Dermis microvascular lymphatic vessel endothelial cell (primary cell): ENCODE data around the gene COL18A1. TPM values are rescaled to one million over a fixed set of nuclear protein-coding genes. Genes with fewer than 3 reads are reported as not detected.

ENCODE experiments used
- DNase-seq, 2 donors: peaks; one replicate each; pipeline versions ENCODE4 v3.0.0 to v3.0.0-alpha.2; 2010; ENCODE audit warnings: low read depth in 2 of 2
- total RNA-seq: library from RNA; depleted of rRNA; stranded (reverse); fragments of >200 nt; gene quantifications from 2 replicates; pipeline ENCODE4 v1.2.1, GENCODE V29; 2014

The COL18A1 gene
- total RNA-seq, 1 donor from 2014 or later = 170 TPM

DNA sequence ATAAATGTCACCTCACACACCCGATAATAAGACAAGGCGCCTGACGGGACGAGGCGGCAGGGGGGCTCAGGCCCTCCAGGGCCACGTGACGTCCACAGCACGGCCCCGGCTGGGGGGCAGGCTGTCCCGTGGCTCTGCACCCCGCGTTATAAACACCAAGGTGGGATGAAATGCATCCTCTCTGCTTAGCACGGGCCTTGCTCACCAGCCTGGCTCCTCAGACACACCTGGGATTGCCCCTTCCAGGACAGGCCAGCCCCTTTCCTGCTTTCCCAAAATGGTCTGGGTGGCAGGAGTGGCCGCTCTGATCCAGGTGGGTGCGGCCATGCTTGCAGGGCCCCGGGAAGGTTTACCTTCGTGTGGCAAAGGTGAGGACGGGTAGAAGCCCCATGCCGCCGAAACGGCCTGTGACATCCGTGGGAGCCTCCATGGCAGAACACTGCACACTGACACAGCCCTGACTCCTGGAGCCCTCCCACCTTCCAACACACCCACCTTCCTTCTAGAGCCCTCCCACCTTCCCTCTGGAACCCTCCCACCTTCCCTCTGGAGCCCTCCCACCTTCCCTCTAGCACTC is 101.4 kb downstream of the COL18A1 start:
- no peak for DNase-seq

DNA sequence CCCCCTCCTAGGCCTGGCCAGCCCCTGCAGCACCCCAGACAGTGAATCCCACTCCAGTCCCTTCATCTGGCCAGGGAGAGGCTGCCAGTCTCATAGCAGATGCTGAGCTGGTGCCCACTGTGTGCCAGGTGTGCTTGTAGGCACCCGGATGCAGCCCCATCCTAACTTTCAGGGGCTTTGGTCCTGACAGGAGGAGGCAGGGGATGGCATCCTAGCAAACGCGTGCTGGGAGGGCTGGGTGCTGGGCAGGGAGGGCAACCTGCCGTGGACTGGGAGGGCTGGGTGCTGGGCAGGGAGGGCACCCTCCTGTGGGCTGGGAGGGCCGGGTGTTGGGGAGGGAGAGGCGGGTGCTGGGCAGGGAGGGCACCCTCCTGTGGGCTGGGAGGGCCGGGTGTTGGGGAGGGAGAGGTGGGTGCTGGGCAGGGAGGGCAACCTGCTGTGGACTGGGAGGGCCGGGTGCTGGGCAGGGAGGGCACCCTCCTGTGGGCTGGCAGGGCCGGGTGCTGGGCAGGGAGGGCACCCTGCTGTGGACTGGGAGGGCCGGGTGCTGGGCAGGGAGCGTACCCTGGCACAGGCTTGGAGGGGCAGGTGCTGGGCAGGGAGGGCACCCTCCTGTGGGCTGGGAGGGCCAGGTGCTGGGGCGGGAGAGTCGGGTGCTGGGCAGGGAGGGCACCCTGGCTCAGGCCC is 102.0 kb downstream of the COL18A1 start:
- no peak for DNase-seq

DNA sequence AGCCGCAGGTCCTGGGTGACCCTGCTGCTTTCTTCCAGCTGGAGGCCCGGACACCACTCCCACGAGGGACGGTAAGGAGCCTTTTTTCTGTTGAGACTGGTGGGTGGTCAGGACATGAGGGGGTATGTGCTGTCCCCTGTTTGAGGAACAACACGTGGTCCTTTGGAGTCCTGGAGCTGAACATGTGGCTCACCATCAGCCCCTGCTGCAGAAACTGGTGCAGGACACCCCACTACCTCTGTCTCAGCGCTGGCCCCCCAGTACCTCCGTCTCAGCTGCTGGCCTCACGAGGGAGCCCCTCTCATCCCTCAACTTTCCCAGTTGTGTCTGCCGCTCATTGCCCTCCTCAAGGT is 102.5 kb downstream of the COL18A1 start:
- no peak for DNase-seq

DNA sequence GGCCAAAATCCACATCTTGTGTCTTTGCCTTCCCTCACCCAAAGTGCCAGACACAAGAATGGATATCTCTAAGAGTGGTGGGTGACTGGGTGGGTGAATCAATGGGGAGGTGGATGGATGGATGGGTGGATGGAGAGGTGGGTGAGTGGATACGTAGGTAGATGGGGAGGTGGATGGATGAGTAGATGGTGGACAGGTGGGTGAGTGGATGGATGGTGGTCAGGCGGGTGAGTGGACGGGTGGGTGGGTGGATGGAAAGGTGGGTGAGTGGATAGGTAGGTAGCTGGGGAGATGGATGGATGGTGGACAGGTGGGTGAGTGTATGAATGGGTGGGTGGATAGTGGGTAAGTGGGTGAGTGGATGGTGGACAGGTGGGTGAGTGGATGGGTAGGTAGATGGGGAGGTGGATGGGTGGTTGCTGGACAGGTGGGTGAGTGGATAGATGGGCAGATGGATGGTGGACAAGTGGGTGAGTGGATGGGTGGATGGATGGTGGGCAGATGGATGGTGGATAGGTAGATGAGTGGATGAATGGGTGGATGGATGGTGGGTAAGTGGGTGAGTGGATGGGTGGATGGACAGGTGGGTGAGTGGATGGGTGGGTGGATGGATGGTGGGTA is 103.0 kb downstream of the COL18A1 start:
- DNase-seq = no peak

DNA sequence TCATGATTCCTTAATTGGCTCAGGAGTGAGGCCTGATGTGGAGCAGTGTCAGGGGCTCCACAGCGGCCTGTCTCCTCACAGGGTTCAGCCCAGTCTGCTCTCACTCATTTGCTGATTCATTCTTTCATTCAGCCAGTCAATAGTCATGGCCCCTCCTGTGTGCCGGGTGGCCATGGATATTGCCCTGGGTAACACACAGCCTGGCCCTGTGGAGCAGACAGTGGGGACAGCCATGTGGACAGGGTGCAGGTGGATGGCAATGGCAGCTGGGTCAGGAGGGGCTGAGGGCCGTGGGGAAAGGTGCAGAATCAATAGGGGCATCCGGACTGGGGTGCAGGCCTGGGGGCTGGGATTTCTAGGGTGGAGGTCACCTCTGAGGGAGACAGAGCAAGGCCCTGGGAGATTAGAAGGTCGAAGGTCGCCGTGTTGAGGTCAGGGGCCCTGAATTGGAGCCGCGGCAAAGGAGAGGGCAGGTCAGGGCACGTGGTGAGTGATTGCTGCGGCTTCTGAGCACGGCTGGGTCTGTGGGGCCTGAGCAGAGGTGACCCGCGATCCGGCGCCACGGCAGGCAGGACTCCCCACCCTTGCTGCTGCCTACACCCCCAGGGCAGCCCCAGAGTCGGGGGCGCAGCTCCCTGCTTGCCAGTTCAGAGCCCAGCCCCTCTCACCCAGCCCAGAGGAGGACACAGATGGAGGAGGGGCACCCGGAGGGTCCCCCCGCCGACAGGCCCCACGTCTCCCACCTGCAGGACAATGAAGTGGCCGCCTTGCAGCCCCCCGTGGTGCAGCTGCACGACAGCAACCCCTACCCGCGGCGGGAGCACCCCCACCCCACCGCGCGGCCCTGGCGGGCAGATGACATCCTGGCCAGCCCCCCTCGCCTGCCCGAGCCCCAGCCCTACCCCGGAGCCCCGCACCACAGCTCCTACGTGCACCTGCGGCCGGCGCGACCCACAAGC is 103.9 kb downstream of the COL18A1 start:
- no peak for DNase-seq

DNA sequence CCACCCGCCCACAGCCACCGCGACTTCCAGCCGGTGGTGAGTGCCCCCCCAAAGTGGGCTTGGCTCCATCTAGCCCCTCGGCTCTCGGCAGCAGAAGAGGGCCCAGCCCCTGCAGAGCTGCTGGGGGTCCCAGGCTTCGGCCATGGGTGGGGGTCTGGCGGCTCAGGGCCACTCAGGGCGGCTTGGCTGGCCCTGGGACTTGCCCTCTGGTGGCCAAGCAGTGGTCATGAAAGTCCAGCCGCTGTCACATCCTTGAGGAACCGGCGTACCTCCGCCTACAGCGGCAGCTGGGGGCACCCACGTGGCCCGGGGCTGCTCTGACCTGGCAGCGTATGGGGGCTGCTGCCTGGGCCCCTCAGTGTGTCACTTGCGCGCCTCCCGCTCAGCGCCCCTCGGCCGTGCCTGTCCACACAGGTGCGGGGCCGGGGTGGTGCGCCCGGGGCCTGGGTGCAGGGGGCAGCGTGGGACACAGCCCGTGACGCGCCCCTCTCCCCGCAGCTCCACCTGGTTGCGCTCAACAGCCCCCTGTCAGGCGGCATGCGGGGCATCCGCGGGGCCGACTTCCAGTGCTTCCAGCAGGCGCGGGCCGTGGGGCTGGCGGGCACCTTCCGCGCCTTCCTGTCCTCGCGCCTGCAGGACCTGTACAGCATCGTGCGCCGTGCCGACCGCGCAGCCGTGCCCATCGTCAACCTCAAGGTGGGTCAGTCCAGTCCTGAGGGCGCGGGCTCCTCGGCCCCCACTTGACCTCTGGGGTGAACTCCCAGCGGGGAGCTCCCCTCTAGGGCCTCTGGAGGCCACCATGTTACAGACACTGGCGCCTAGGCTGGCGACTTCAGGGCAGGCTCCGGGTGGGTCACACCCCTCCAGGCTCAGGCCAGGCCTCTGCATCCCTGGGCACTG is 104.9 kb downstream of the COL18A1 start:
- DNase-seq = no peak

DNA sequence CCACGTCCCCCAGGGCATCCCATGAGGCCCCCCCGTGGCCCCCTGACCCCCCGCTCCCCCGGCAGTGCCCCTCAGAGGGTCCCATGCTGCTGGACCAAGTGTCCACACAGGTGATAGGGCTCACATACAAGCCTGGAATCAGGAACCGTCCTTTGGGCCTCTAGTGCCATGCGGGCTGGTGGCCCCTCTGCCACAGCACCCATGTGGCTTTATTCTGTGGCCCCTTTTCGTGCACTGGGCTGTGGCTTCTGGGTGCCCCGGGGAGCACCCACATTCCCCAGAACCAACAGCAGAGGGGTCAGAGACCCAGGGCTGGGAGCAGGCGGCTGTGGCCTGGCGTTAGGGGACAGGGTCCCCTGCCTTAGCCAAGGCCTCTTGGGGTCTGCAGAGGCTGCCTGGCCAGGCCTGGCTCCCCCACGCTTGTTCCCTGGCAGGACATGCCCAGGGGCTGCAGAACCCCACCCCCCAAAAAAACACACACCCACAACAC is 105.5 kb downstream of the COL18A1 start:
- no peak for DNase-seq

DNA sequence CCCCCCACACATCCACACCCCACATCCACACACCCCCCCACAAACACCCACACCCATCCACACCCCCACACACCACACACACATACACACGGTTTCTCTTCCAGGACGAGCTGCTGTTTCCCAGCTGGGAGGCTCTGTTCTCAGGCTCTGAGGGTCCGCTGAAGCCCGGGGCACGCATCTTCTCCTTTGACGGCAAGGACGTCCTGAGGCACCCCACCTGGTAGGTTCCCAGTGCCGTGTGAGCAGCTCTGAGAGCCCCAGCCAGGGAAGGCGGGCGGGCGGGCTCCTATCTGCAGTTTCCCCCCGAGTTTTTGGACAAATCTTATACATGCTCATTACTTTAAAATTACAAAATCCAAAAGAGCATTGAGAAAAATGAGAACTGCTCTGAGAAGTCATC is 106.0 kb downstream of the COL18A1 start:
- DNase-seq = no peak

DNA sequence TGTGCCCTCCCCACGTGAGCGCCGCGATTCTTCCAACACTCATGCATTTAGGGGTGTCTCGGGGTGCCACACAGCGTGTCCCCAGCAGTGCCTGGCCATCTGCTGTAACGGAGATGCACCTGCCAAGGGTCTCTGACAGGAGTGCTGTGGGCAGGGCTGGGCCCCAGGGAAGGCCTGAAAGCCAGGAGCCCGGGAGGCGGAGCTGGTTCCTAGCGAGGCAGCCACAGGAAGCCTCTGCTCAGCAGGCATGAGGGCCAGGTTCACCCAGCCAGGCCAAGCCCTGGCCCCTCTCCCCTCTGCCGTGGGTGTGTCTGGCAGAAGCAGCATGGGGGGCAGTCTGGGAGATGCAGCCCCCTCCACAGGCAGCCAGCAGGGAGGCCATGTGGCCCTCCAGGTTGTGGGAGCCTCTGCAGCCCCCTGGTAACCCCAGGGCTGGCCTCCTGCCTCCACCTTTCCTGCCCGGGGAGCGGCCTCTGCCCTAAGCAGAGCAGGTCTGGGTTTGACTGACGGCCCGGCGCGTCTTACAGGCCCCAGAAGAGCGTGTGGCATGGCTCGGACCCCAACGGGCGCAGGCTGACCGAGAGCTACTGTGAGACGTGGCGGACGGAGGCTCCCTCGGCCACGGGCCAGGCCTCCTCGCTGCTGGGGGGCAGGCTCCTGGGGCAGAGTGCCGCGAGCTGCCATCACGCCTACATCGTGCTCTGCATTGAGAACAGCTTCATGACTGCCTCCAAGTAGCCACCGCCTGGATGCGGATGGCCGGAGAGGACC is 106.9 kb downstream of the COL18A1 start:
- no peak for DNase-seq

DNA sequence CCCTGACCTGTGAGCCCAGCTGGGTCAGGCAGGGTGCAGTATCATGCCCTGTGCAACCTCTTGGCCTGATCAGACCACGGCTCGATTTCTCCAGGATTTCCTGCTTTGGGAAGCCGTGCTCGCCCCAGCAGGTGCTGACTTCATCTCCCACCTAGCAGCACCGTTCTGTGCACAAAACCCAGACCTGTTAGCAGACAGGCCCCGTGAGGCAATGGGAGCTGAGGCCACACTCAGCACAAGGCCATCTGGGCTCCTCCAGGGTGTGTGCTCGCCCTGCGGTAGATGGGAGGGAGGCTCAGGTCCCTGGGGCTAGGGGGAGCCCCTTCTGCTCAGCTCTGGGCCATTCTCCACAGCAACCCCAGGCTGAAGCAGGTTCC is 107.6 kb downstream of the COL18A1 start:
- no peak for DNase-seq

DNA sequence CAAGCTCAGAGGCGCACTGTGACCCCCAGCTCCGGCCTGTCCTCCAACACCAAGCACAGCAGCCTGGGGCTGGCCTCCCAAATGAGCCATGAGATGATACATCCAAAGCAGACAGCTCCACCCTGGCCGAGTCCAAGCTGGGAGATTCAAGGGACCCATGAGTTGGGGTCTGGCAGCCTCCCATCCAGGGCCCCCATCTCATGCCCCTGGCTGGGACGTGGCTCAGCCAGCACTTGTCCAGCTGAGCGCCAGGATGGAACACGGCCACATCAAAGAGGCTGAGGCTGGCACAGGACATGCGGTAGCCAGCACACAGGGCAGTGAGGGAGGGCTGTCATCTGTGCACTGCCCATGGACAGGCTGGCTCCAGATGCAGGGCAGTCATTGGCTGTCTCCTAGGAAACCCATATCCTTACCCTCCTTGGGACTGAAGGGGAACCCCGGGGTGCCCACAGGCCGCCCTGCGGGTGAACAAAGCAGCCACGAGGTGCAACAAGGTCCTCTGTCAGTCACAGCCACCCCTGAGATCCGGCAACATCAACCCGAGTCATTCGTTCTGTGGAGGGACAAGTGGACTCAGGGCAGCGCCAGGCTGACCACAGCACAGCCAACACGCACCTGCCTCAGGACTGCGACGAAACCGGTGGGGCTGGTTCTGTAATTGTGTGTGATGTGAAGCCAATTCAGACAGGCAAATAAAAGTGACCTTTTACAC is 108.2 kb downstream of the COL18A1 start:
- no peak for DNase-seq

DNA sequence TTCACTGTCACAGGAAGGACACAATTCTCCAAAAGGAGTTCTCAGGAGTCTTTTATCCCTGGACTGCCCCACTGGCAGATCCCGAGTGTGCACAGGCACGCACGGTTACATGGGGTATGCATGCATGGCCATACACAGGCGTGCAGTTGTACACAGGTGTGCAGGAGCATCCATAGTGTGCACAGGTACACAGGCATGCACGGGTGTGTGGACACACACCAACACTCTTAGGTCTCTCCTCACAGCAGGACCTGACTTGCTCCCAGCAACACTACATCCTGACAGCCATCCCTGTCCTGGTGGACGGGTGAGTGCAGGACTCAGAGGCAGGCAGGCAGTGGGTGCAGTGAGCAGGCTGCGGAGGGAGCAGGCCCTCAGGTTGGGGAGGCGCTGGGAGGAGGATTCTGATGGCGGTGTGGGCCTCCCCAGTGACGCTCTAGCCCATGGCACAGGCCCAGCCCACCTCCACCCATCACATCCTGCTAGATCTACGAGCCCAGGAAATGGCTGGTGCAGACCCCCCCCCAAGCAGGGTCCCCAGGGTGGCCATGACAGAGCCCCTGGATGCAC is 108.9 kb downstream of the COL18A1 start:
- DNase-seq = no peak

DNA sequence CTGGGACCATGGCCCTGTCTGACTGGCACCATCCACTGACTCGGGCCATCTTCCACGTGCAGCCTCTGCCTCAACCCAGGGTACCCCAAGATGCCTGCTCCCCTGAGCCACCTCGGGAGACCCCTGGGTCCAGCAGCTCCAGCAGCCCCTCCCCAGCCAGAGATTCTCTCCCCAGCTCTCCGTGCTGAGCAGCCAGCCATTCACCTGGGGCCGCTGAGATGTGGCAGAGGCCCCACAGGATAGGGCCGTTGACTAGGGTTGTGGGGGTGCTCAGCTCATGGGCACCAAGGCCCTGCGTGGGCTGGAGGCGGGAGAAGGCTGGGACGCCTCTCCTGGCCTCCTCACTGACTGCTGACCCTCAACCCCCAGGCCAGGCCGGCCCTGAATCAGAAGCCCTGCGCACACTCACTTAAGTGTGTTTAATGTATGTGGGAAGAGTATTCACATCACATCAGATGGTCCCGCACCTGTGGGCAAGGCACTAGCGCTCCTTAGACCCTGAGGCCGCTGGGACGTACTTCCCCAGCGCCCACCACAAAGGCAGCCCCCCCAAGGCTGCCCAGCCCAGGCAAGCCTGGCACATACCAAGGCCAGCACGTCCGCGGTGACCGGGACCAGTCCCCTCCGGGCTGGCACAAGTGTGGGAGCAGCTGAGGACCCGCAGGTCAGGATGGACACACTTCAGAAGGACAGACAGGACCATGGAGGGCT is 109.5 kb downstream of the COL18A1 start:
- no peak for DNase-seq

DNA sequence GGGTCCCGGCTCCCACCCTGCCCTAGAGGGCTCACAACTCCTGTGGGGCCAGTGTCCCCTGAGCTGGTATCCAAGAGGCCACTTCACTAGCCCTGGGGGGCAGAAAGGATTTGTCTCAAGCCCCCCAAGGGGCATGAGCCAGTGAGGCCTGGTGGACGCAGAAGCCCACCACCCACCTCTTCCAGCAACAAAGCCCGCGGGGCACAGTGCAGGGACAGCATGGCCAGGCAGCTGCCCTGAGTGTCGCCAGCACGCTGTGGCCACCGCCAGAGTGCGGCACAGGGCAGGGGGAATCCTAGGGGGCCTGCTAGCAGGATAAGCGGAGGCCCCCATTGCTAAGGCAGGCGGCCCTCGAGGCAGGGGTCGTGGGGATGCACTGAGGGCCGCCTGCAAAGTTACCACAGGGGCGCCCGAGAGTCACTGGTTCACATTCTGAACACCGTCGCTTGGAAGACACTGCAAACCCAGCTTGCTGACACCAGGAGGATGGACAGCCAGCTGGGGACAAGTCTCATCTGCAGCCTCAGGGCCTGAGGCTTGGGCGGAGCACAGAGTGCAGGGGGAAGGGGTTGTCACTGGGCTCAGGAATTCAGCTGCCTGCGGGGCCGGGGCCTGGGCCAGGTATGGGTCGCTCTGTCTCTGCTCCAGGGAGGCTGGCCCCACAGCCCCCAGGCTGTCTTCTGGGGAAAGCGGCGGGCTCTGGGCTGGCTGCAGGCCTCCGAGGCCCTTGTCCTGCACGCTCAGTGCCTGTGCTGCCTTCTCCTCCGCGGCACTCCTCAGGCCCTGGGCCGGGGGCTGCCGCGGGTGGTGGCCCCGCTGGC is 110.5 kb downstream of the COL18A1 start:
- no peak for DNase-seq

DNA sequence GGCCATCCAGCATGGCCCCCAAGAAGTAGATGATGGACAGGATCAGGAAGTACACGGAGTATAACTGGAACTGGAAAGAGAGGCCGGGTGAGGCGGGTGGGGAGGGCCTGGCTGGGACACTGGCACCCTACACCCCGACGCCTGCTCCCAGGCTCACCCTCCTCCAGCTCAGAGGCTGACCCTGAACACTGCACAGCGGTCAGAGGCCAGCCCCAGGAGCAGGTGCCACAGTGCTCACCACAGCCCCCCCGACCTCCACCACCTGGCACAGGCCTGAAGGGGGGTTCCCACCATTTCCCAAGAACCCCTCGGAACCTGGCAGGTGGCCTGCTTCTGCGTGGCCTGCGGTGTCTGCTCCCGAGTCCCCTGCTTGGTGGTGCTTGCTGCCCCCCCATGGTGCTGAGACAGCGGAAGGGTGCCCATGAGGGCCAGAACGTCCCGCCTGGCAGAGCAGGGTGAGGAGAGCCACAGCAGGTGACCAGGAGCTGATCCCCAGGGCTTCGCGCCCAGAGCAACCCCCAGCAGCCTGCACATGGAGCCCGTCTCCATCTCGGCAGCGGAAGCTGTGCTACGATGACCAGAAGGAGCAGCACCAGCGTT is 111.2 kb downstream of the COL18A1 start:
- no peak for DNase-seq

DNA sequence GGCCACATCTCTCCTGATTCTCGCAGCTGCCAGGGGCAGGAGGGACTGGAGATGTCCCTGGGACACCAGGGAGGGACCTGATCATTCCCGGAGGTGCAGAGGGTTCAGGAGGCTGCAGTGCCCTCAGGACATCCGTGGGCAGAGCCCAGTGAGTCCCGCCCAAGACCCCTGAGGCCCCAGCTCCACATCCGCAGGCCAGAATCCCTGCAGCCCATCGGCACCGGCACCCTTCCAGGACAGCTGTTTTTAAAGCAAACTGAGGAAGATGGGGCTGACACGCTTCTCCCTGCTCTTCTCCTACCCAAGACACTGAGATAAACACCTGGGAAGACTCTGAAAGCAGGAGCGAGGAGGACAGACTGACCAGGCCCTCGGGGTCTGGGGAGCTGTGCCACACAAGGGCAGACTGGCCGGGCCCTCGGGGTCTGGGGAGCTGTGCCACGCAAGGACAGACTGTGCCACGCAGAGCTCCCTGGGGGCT is 111.7 kb downstream of the COL18A1 start:
- DNase-seq = no peak
